ENCODE results near the gene RASSF3.
"Not testable (repeated sequence)": the region's sequence is repeated elsewhere in the genome, so short reads cannot be mapped to it uniquely, and the experiment has no call there.

DNA sequence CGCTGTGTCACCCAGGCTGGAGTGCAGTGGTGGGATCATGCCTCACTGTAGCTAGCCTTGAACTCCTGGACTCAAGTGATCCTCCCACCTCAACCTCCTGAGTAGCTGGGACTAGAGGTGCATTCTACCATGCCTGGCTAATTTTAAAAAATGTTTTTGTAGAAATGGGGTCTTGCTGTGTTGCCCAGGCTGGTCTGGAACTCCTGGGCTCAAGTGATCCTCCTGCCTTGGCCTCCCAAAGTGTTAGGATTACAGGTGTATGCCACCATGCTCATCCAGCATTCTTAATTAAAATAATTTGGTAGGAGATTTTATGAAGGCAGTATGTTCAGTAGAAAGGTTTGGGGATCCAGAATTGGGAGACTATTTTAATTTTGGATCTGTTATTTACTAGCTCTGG, 16.3 kb downstream of the RASSF3 start:
- TF ChIP-seq, protein P1, sequence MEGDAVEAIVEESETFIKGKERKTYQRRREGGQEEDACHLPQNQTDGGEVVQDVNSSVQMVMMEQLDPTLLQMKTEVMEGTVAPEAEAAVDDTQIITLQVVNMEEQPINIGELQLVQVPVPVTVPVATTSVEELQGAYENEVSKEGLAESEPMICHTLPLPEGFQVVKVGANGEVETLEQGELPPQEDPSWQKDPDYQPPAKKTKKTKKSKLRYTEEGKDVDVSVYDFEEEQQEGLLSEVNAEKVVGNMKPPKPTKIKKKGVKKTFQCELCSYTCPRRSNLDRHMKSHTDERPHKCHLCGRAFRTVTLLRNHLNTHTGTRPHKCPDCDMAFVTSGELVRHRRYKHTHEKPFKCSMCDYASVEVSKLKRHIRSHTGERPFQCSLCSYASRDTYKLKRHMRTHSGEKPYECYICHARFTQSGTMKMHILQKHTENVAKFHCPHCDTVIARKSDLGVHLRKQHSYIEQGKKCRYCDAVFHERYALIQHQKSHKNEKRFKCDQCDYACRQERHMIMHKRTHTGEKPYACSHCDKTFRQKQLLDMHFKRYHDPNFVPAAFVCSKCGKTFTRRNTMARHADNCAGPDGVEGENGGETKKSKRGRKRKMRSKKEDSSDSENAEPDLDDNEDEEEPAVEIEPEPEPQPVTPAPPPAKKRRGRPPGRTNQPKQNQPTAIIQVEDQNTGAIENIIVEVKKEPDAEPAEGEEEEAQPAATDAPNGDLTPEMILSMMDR (IDR thresholded peaks at IDR 0.05) = not testable (repeated sequence)
- not testable (repeated sequence) for TF ChIP-seq POLR2A (IDR thresholded peaks at IDR 0.05); POLR2AphosphoS5 (IDR thresholded peaks at IDR 0.05; ENCODE audit: insufficient read depth in 1 of 2, low read depth in 1 of 2)
